Peyer's patch (tissue), 4 donors: ENCODE measurements around the gene MUC6.

Experiments
- POLR2A ChIP-seq, 2 donors: fragments of 450-650 bp; IDR thresholded peaks; one replicate each; pipeline ENCODE4 v1.5.1; 2017; ENCODE audit warnings: antibody characterized with exemption in 2 of 2, mild to moderate bottlenecking in 2 of 2, moderate library complexity in 2 of 2
- TF ChIP-seq, protein P1 (sequence below), 6 experiments: fragments of 450-650 bp in 4 of 6; fragments of 200-600 bp in 2 of 6; sonication (generic) in 1 of 6; IDR thresholded peaks; one replicate each; pipeline ENCODE4 v1.5.1; 2017 to 2019; ENCODE audit warnings: antibody characterized with exemption in 6 of 6, mild to moderate bottlenecking in 3 of 6, moderate library complexity in 1 of 6

GRCh38 chr11:1052133-1053011 lies 15.9 kb upstream of the MUC6 start:
- TF ChIP-seq, protein P1, sequence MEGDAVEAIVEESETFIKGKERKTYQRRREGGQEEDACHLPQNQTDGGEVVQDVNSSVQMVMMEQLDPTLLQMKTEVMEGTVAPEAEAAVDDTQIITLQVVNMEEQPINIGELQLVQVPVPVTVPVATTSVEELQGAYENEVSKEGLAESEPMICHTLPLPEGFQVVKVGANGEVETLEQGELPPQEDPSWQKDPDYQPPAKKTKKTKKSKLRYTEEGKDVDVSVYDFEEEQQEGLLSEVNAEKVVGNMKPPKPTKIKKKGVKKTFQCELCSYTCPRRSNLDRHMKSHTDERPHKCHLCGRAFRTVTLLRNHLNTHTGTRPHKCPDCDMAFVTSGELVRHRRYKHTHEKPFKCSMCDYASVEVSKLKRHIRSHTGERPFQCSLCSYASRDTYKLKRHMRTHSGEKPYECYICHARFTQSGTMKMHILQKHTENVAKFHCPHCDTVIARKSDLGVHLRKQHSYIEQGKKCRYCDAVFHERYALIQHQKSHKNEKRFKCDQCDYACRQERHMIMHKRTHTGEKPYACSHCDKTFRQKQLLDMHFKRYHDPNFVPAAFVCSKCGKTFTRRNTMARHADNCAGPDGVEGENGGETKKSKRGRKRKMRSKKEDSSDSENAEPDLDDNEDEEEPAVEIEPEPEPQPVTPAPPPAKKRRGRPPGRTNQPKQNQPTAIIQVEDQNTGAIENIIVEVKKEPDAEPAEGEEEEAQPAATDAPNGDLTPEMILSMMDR (IDR thresholded peaks at IDR 0.05), result no peak
- no peak for TF ChIP-seq POLR2A (IDR thresholded peaks at IDR 0.05)
